Measurements from ENCODE around the gene IFRD1. TPM values are rescaled to one million over a fixed set of nuclear protein-coding genes. Genes with fewer than 3 reads are reported as not detected.
A peak's percentile ranks its signal among the peaks of the same experiment; 100 is the strongest.

The IFRD1 gene
- total RNA-seq, 1 donor from 2014 or later, result 168 TPM

DNA sequence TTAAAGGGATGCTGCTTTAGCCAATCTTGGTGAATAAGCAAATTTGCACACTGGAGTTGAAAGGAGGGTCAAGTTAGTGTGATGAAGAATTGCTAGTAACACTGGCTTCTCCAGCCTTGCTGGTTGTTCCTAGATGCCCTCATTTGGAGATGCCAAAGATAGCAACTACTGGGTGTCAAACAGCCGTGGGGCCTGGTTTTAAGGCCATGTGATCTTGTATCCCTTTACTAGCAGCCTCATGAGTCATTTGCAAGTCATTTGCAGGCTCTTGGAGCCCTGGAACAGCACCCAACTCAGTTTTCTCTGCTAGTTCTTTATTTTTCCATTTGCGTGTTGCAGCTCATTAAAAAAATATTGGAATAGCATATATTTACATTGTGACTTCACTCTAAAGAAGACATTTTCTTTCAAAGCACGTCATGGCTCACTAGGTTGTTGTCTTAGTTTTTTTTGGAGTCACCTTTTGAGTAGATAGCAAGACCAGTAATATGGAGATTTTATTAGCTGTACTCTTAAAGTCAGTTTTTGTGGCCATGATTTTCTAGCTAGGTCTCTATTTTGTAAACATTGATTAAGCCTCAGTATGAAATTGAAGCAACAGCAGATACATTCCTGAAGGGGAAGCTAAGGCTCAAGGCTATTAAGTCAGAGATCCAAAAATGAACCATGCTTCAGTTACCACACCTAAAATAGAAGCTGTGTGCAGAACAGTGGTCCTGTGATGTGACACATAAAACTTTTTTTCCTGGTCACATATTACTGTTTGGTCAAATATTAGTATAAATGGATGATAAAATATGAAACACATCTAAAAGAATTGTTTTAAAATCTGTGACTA lies 31.8 kb downstream of the IFRD1 start:
- no peaks in the 10 kb centered on the region for H3K36me3 Mint-ChIP-seq (ENCODE audit: unreplicated experiment)
- no peak overlapping the region for H3K4me3 Mint-ChIP-seq (ENCODE audit: unreplicated experiment)
- TF ChIP-seq, protein P1, sequence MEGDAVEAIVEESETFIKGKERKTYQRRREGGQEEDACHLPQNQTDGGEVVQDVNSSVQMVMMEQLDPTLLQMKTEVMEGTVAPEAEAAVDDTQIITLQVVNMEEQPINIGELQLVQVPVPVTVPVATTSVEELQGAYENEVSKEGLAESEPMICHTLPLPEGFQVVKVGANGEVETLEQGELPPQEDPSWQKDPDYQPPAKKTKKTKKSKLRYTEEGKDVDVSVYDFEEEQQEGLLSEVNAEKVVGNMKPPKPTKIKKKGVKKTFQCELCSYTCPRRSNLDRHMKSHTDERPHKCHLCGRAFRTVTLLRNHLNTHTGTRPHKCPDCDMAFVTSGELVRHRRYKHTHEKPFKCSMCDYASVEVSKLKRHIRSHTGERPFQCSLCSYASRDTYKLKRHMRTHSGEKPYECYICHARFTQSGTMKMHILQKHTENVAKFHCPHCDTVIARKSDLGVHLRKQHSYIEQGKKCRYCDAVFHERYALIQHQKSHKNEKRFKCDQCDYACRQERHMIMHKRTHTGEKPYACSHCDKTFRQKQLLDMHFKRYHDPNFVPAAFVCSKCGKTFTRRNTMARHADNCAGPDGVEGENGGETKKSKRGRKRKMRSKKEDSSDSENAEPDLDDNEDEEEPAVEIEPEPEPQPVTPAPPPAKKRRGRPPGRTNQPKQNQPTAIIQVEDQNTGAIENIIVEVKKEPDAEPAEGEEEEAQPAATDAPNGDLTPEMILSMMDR (IDR thresholded peaks at IDR 0.05; ENCODE audit: partially characterized antibody, unreplicated experiment), result no peak
- H3K4me1 Mint-ChIP-seq (ENCODE audit: low read depth, unreplicated experiment), result peaks cover 7% of the 10 kb centered on the region
- no peaks in the 10 kb centered on the region for H3K9me3 Mint-ChIP-seq (ENCODE audit: unreplicated experiment)
- H3K27me3 Mint-ChIP-seq (ENCODE audit: unreplicated experiment), result no peaks in the 10 kb centered on the region
- no peak for DNase-seq
- H3K27ac Mint-ChIP-seq (ENCODE audit: unreplicated experiment), result no peak overlapping the region

DNA sequence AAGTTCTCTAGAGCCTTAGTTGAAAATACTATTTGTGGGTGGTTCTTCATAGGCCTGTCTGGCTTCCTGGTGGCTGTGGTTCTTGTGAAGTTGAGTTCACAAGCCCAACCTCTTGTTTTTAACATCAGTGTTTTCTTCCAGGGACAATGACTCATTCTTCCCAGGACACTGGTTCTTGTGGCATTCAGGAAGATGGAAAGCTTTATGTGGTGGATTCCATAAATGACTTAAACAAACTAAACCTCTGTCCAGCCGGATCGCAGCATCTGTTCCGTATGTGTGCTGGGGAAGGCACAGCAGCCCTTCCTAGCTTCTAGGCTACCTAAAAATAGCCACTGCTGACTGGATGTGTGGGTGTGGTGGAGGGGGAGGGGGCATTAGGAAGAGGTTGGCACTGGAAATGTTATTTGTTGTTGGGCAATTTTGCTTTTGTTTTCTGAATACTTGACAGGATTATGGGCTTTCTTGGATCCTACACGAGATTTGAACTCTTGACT lies 34.5 kb downstream of the IFRD1 start:
- Mint-ChIP-seq H3K4me1 (ENCODE audit: low read depth, unreplicated experiment) (peaks cover 7% of the 10 kb centered on the region), H3K27me3 (ENCODE audit: unreplicated experiment) (no peaks in the 10 kb centered on the region), H3K4me3 (ENCODE audit: unreplicated experiment) (no peak overlapping the region), H3K27ac (ENCODE audit: unreplicated experiment) (peak overlapping the region; percentile 10), H3K36me3 (ENCODE audit: unreplicated experiment) (no peaks in the 10 kb centered on the region), H3K9me3 (ENCODE audit: unreplicated experiment) (no peaks in the 10 kb centered on the region)
- no peak for DNase-seq
- TF ChIP-seq, protein P1 (IDR thresholded peaks at IDR 0.05; ENCODE audit: partially characterized antibody, unreplicated experiment), result no peak

DNA sequence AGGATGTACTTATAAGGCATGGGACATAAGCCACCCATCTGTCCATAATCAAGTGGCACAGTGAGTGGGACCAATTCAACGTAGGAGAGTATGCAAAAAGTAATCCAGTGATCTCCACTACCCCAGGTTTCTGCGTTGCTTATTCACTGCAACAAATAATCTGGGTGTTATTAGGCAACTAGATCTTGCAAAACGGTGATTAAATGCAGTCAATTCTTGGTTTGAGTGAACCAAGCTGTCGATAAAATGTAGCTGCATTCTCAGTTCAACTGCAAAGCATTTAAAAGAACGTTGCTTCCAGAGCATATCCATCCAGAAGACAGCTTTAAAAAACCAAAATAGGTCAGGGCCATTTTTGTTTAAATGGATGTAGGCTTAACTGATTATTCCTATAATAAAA lies 35.5 kb downstream of the IFRD1 start:
- DNase-seq, result no peak
- Mint-ChIP-seq H3K27me3 (ENCODE audit: unreplicated experiment) (no peaks in the 10 kb centered on the region), H3K27ac (ENCODE audit: unreplicated experiment) (no peak overlapping the region), H3K36me3 (ENCODE audit: unreplicated experiment) (no peaks in the 10 kb centered on the region), H3K4me1 (ENCODE audit: low read depth, unreplicated experiment) (peaks cover 7% of the 10 kb centered on the region), H3K9me3 (ENCODE audit: unreplicated experiment) (no peaks in the 10 kb centered on the region), H3K4me3 (ENCODE audit: unreplicated experiment) (no peak overlapping the region)
- TF ChIP-seq, protein P1 (IDR thresholded peaks at IDR 0.05; ENCODE audit: partially characterized antibody, unreplicated experiment), result no peak

GRCh38 chr7:112487457-112488263 lies 37.4 kb downstream of the IFRD1 start:
- H3K27ac Mint-ChIP-seq (ENCODE audit: unreplicated experiment), result no peak overlapping the region
- no peak overlapping the region for H3K4me3 Mint-ChIP-seq (ENCODE audit: unreplicated experiment)
- no peaks in the 10 kb centered on the region for H3K9me3 Mint-ChIP-seq (ENCODE audit: unreplicated experiment)
- no peak for DNase-seq
- H3K36me3 Mint-ChIP-seq (ENCODE audit: unreplicated experiment), result no peaks in the 10 kb centered on the region
- peaks cover 7% of the 10 kb centered on the region for H3K4me1 Mint-ChIP-seq (ENCODE audit: low read depth, unreplicated experiment)
- TF ChIP-seq, protein P1 (IDR thresholded peaks at IDR 0.05; ENCODE audit: partially characterized antibody, unreplicated experiment), result no peak
- H3K27me3 Mint-ChIP-seq (ENCODE audit: unreplicated experiment), result no peaks in the 10 kb centered on the region

- TF ChIP-seq, protein P1 (IDR thresholded peaks at IDR 0.05; ENCODE audit: partially characterized antibody, unreplicated experiment), result no peak
- no peaks in the 10 kb centered on the region for H3K27me3 Mint-ChIP-seq (ENCODE audit: unreplicated experiment)
- no peak overlapping the region for H3K27ac Mint-ChIP-seq (ENCODE audit: unreplicated experiment)
- peaks cover 7% of the 10 kb centered on the region for H3K4me1 Mint-ChIP-seq (ENCODE audit: low read depth, unreplicated experiment)
- no peak overlapping the region for H3K4me3 Mint-ChIP-seq (ENCODE audit: unreplicated experiment)
- DNase-seq, result no peak
- no peaks in the 10 kb centered on the region for H3K9me3 Mint-ChIP-seq (ENCODE audit: unreplicated experiment)
- no peaks in the 10 kb centered on the region for H3K36me3 Mint-ChIP-seq (ENCODE audit: unreplicated experiment)
Observed at GRCh38 chr7:112488264-112488552, 37.9 kb downstream of the IFRD1 start.

Measured in glutamatergic neuron (in vitro differentiated cells).